ENCODE data around the gene RPL15. TPM values are rescaled to one million over a fixed set of nuclear protein-coding genes. Genes with fewer than 3 reads are reported as not detected.
"Not testable (repeated sequence)": the region's sequence is repeated elsewhere in the genome, so short reads cannot be mapped to it uniquely, and the experiment has no call there.

The RPL15 gene
- 1,000 to 10,000 TPM; 1,759 to 2,538 (median 2,309) TPM for total RNA-seq

DNA sequence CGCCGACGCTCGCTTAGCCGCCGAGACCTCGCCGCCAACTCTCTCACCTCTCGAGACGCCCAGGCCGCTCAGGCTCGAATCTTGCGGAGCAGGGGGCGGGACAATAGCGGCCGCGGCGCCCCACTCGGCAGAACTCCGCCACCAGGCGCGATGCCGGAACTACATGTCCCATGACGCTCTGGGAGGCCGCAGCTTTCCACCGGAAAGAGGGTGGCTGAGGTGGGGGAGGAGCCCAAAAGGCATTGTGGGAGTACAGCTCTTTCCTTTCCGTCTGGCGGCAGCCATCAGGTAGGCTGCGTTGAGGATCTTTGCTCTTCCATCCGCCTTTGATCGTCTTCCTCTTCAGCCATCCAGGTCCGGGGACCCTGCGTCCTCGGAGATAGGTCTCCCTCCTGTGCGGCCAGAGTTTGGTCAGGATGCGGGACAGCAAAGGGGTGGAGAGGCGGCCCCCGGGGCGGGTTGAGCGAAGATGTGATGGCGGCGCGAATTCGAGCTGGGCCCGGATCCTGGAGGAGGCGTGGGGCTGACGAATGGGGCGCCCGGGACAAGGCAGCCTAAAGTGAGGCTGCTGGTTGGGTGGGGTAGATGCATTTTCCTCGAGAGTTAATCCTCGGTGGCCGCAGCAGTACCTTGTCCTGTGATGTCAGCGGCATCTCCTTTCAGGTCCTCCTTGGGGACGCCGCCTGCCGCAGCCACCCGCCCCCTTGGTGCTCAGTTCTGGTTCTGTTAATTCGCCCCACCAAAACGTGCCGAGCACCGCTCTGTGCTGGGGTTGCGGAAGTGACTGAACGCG, at the start of gene RPL15, which contains the start of gene NKIRAS1:
Gene RPL15, plus strand, starts transcription at position 247 of the 793 bp plus-strand sequence. CDS start 728 bp downstream, outside the sequence.
Gene NKIRAS1, minus strand, starts transcription at position 105 of the 793 bp plus-strand sequence. CDS start 6,086 bp downstream, outside the sequence.
- intact Hi-C loops (cut with DNase I): loop anchor here (2.0 kb wide), 2 partner anchors 30 to 50 kb away; no protein-coding TSS in a partner anchor
- Histone ChIP-seq H3K4me1 (peaks cover 26 to 58% (median 48%) of the 10 kb centered on the region in 4 donors), H3K36me3 (peaks cover 0 to 43% (median 30%) of the 10 kb centered on the region in 4 donors), H3K4me3 (peak within 1 kb of the TSS; percentile 71 to 85 (median 80)), H3K27ac (replicated peaks in 1 of 4) (peak within 1 kb of the TSS; percentile 88 to 96 (median 92)), H3K27me3 (no peaks in the 10 kb centered on the region), H3K9me3 (no peaks in the 10 kb centered on the region)
- no peak for TF ChIP-seq EP300 (IDR thresholded peaks at IDR 0.05)
- peak; percentile 98 for TF ChIP-seq POLR2A (IDR thresholded peaks at IDR 0.05; ENCODE audit: low read depth)
- TF ChIP-seq, protein P1, sequence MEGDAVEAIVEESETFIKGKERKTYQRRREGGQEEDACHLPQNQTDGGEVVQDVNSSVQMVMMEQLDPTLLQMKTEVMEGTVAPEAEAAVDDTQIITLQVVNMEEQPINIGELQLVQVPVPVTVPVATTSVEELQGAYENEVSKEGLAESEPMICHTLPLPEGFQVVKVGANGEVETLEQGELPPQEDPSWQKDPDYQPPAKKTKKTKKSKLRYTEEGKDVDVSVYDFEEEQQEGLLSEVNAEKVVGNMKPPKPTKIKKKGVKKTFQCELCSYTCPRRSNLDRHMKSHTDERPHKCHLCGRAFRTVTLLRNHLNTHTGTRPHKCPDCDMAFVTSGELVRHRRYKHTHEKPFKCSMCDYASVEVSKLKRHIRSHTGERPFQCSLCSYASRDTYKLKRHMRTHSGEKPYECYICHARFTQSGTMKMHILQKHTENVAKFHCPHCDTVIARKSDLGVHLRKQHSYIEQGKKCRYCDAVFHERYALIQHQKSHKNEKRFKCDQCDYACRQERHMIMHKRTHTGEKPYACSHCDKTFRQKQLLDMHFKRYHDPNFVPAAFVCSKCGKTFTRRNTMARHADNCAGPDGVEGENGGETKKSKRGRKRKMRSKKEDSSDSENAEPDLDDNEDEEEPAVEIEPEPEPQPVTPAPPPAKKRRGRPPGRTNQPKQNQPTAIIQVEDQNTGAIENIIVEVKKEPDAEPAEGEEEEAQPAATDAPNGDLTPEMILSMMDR (IDR thresholded peaks at IDR 0.05): peak; percentile 34 to 67 (median 51)
- TF ChIP-seq POLR2AphosphoS5 (IDR thresholded peaks at IDR 0.05): peak; percentile 100
- under 1% methylated on average over 24 of the region's 64 CpGs for WGBS
- peak; percentile 99 for DNase-seq (ENCODE audit: extremely low spot score)

DNA sequence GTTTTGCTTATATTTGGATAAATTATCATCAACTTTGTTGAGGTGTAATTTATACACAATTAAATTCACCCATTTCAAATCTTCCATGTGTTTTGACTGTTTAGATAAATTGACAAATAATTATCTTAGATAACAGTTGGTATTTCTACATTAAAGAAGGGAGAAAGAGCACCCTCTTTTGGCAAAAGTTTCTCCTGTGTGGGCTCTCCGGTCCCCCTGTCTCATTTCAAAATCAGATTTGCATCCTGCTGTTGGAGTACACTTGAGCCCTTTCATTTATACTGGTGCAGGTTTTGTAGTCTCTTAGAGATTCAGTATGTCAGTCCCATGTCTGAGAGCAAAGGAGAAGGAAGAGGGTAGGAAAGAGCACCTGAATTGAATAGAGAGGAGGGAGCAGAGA, 49.5 kb upstream of the RPL15 start:
- no peak for DNase-seq (ENCODE audit: extremely low spot score)
- no peaks in the 10 kb centered on the region for H3K27me3 ChIP-seq
- H3K4me1 ChIP-seq: peaks cover 44 to 58% (median 51%) of the 10 kb centered on the region in 4 donors
- 67% methylated on average over 1 of the region's 1 CpG for WGBS
- intact Hi-C loops (cut with DNase I): no loop called here
- no peaks in the 10 kb centered on the region for H3K36me3 ChIP-seq
- no peaks in the 10 kb centered on the region for H3K9me3 ChIP-seq
- H3K4me3 ChIP-seq: no peak overlapping the region
- no peak overlapping the region for H3K27ac ChIP-seq (replicated peaks in 1 of 4)
- TF ChIP-seq EP300 (IDR thresholded peaks at IDR 0.05) (no peak), POLR2AphosphoS5 (IDR thresholded peaks at IDR 0.05) (no peak), POLR2A (IDR thresholded peaks at IDR 0.05; ENCODE audit: low read depth) (no peak)
- TF ChIP-seq, protein P1 (IDR thresholded peaks at IDR 0.05): peak in 1 of 3 experiments; percentile 7

DNA sequence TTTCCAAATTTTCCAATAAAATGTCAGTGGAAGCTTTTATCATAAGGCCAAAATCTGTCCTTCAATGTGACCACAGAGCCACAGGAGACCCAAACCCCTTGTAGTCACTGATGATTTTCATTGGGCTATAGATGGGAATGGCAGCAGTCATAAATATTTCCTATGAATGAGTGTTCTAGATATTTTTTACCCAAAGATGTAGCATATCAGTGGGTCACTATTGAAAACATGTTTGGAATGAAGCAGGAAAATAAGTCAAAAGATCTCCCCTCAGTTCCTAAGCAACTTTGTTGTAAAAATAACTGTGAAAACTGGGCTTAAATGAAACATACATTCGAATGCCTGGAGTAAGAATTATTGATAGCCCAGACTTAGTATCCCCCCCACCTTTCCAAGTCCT, 49.1 kb upstream of the RPL15 start:
- H3K27ac ChIP-seq (replicated peaks in 1 of 4): no peak overlapping the region
- no peaks in the 10 kb centered on the region for H3K36me3 ChIP-seq
- TF ChIP-seq, protein P1 (IDR thresholded peaks at IDR 0.05): no peak
- TF ChIP-seq EP300 (IDR thresholded peaks at IDR 0.05) (no peak), POLR2AphosphoS5 (IDR thresholded peaks at IDR 0.05) (no peak), POLR2A (IDR thresholded peaks at IDR 0.05; ENCODE audit: low read depth) (no peak)
- no peaks in the 10 kb centered on the region for H3K9me3 ChIP-seq
- WGBS: 93% methylated on average over 1 of the region's 1 CpG
- no peaks in the 10 kb centered on the region for H3K27me3 ChIP-seq
- H3K4me1 ChIP-seq: peaks cover 47 to 59% (median 51%) of the 10 kb centered on the region in 4 donors
- intact Hi-C loops (cut with DNase I): no loop called here
- DNase-seq (ENCODE audit: extremely low spot score): no peak
- no peak overlapping the region for H3K4me3 ChIP-seq

DNA sequence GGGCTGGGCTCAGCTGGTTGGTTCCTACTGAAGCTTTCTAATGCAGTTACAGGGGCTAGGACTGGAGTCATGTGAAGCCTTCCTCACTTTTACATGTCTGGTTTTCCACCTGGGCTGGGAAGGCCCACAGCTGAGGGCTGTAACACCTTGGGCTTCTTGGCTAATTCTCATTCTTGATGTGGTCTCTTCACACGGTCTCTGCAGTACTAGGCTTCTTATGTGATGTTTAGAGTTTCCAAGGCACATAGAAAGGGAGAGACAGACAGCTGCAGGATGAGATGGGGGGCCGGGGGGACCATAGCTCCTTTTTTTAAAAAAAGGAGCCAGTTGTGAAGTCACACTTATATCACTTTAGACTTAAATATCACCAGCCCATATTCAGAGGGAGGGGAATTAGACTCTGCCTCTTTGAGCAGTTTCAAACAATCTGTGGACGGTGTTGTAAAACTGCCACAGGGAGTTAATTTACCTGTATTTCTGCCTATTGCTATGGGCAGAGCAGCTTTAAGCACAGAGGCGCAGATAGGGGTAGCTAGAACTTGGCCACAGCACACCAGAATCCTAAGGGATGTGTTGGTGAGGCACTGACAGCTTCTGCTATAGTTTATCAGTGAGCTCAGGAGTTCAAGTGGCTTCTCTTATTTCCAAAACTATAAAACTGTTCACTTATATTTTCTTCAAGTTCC, 46.8 kb upstream of the RPL15 start:
- H3K36me3 ChIP-seq: no peaks in the 10 kb centered on the region
- H3K27me3 ChIP-seq: no peaks in the 10 kb centered on the region
- no peak overlapping the region for H3K4me3 ChIP-seq
- no peaks in the 10 kb centered on the region for H3K9me3 ChIP-seq
- H3K27ac ChIP-seq (replicated peaks in 1 of 4): no peak overlapping the region
- WGBS: 85% methylated on average over 4 of the region's 4 CpGs
- H3K4me1 ChIP-seq: peaks cover 50 to 66% (median 60%) of the 10 kb centered on the region in 4 donors
- no peak for DNase-seq (ENCODE audit: extremely low spot score)
- intact Hi-C loops (cut with DNase I): no loop called here
- TF ChIP-seq EP300 (IDR thresholded peaks at IDR 0.05): no peak
- TF ChIP-seq, protein P1 (IDR thresholded peaks at IDR 0.05): no peak
- no peak for TF ChIP-seq POLR2AphosphoS5 (IDR thresholded peaks at IDR 0.05)
- no peak for TF ChIP-seq POLR2A (IDR thresholded peaks at IDR 0.05; ENCODE audit: low read depth)

DNA sequence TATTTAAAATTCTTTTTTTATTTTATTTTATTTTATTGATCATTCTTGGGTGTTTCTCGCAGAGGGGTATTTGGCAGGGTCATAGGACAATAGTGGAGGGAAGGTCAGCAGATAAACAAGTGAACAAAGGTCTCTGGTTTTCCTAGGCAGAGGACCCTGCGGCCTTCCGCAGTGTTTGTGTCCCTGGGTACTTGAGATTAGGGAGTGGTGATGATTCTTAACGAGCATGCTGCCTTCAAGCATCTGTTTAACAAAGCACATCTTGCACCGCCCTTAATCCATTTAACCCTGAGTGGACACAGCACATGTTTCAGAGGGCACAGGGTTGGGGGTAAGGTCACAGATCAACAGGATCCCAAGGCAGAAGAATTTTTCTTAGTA, 46.3 kb upstream of the RPL15 start:
- intact Hi-C loops (cut with DNase I); H3K9me3 ChIP-seq; H3K27ac ChIP-seq (replicated peaks in 1 of 4); H3K36me3 ChIP-seq; H3K27me3 ChIP-seq; DNase-seq (ENCODE audit: extremely low spot score); H3K4me3 ChIP-seq: not testable (repeated sequence)
- peaks cover 44 to 66% (median 58%) of the 10 kb centered on the region in 4 donors for H3K4me1 ChIP-seq
- 82% methylated on average over 4 of the region's 5 CpGs for WGBS

DNA sequence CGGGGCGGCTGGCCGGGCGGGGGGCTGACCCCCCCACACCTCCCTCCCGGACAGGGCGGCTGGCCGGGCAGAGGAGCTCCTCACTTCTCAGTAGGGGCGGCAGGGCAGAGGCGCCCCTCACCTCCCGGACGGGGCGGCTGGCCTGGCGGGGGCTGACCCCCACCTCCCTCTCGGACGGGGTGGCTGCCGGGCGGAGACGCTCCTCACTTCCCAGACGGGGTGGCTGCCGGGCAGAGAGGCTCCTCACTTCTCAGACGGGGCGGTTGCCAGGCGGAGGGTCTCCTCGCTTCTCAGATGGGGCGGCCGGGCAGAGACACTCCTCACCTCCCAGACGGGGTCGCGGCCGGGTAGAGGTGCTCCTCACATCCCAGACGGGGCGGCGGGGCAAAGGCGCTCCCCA, 45.6 kb upstream of the RPL15 start:
- H3K27me3 ChIP-seq; H3K36me3 ChIP-seq; H3K9me3 ChIP-seq; DNase-seq (ENCODE audit: extremely low spot score); intact Hi-C loops (cut with DNase I); H3K4me3 ChIP-seq; H3K27ac ChIP-seq (replicated peaks in 1 of 4): not testable (repeated sequence)
- 97% methylated on average over 13 of the region's 34 CpGs for WGBS
- peaks cover 38 to 66% (median 57%) of the 10 kb centered on the region in 4 donors for H3K4me1 ChIP-seq

Data from esophagus muscularis mucosa (tissue), 4 donors.